Sigmoid colon (tissue), 3 donors: ENCODE measurements around the gene GALNT1.

Experiments
- CTCF ChIP-seq, 4 experiments: fragments of 450-650 bp in 3 of 4; fragments of 200-600 bp in 1 of 4; IDR thresholded peaks; one replicate each; pipeline ENCODE4 v1.5.1; 2016 to 2019; ENCODE audit warnings: antibody characterized with exemption in 4 of 4, mild to moderate bottlenecking in 3 of 4, moderate library complexity in 2 of 4
- POLR2A ChIP-seq, 2 donors: fragments of 450-650 bp; IDR thresholded peaks; one replicate each; pipeline ENCODE4 v1.6.1; 2016; ENCODE audit warnings: antibody characterized with exemption in 2 of 2, mild to moderate bottlenecking in 2 of 2, moderate library complexity in 2 of 2

- TF ChIP-seq POLR2A (IDR thresholded peaks at IDR 0.05) = no peak
- TF ChIP-seq CTCF (IDR thresholded peaks at IDR 0.05) = no peak
These were observed 39.2 kb downstream of the GALNT1 start for GRCh38 chr18:35620765-35621164.
